Mucosa of descending colon (tissue), 3 donors: ENCODE results near the gene DMC1. TPM values are rescaled to one million over a fixed set of nuclear protein-coding genes. Genes with fewer than 3 reads are reported as not detected.
"Not testable (repeated sequence)": the region's sequence is repeated elsewhere in the genome, so short reads cannot be mapped to it uniquely, and the experiment has no call there.

Experiments used
- ATAC-seq: fragments of 200-7000 bp; cut with Tn5 transposase; one replicate; pipeline ENCODE4 v1.9.1; 2020; ENCODE audit warnings: mild to moderate bottlenecking, moderate library complexity
- DNase-seq, 3 donors: peaks; one replicate each; pipeline ENCODE4 v3.0.0-alpha.2; 2020
- H3K36me3 ChIP-seq: fragments of 200-600 bp; one replicate; pipeline ENCODE4 v1.8.0; 2021; ENCODE audit warnings: low read depth, mild to moderate bottlenecking
- H3K4me1 ChIP-seq: fragments of 200-600 bp; one replicate; pipeline ENCODE4 v1.8.0; 2021; ENCODE audit warnings: low read depth, mild to moderate bottlenecking
- H3K4me3 ChIP-seq: fragments of 200-600 bp; one replicate; pipeline ENCODE4 v1.8.0; 2021; ENCODE audit warnings: mild to moderate bottlenecking
- H3K9me3 ChIP-seq: fragments of 200-600 bp; one replicate; pipeline ENCODE4 v1.8.0; 2021; ENCODE audit warnings: mild to moderate bottlenecking
- intact Hi-C, 2 donors: fragments of 100-400 bp; cut with DNase I in 1 of 2; cut with micrococcal nuclease in 1 of 2; formaldehyde crosslinking; loops; one replicate each; pipeline versions ENCODE4 v1.11.0 to v1.11.1; 2022; cut with DNase I, micrococcal nuclease
- long read RNA-seq, 2 donors: library from polyadenylated mRNA; unstranded; transcript quantifications; one replicate each; pipeline ENCODE4 v2.0.0, GENCODE V29; 2019 to 2021
- total RNA-seq, 3 donors: library from RNA; stranded (reverse); fragmentation: NEBNext Ultra II Directional in 2 of 3; extraction: Animal tissue kit (Norgen Biotek cat#: 25700) in 2 of 3; gene quantifications; one replicate each; pipeline versions ENCODE4 v1.2.1 to v1.2.4, GENCODE V29; 2021 to 2023
- TF ChIP-seq, protein P1 (sequence below): fragments of 200-600 bp; IDR thresholded peaks from one replicate; pipeline ENCODE4 v1.8.0; 2022; ENCODE audit warnings: antibody characterized with exemption, mild to moderate bottlenecking
- donor health status: DM: no; HTN: no; CAD: no; lungs with moderate emphysema.
- donor health status: DM: no; HTN: no; CAD: no.
- donor health status: DM: no; HTN: yes; CAD: no.

Gene DMC1
- total RNA-seq = 1 to 10 TPM; 1.3 to 1.8 (median 1.7) TPM
- long read RNA-seq, donor 1 = 0 reads
- long read RNA-seq, donor 2, partial matches to known transcripts = 0 of 1 reads
- long read RNA-seq, donor 2, other reads (novel, unspliced or antisense) = 1 of 1 reads

DNA sequence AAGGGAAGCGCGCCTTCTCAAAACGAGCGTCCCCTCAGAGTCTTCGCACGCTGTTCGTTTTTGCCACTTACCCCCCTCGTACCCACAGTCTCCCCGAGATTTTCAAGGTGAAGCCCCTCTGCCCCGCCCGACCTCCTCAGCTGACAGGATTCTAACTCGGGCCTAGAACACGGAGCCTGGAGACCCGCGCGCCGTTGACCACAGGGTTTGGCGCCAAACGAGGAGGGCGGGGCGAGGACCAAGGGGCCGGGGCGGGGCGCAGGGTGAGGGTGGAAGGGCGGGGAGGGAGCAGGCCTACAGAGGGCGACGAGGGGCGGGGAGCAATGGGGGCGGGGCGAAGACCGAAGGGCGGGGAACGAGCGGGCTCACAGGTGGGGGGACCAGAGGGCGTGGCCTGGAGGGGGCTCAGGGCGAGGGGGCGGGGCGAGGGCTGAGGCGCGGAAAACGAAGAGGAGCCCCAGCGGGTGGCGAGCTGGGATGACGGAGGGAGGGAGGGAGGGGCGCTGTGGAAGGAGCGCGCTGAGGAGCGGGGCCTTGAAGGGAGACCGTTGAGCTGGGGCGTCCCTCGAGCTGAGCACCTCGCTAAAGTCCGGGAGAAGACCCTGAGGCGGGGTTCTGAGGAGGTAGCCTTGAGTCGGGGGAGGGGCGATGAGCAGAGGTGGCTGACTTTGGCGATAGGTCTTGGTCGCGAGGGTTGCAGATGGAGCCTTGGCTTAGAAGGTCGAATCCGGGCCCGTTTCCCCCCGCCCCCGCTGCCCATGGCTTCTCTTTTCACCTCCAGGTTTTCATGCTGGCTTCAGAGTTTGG lies at the start of gene DMC1:
Gene DMC1 (minus strand): TSS at position 212 of the 807 bp plus-strand sequence. CDS start 1,927 bp downstream, outside the sequence.
- ATAC-seq (peak; percentile 99), DNase-seq (peak; percentile 95 to 97 (median 96))
- TF ChIP-seq, protein P1, sequence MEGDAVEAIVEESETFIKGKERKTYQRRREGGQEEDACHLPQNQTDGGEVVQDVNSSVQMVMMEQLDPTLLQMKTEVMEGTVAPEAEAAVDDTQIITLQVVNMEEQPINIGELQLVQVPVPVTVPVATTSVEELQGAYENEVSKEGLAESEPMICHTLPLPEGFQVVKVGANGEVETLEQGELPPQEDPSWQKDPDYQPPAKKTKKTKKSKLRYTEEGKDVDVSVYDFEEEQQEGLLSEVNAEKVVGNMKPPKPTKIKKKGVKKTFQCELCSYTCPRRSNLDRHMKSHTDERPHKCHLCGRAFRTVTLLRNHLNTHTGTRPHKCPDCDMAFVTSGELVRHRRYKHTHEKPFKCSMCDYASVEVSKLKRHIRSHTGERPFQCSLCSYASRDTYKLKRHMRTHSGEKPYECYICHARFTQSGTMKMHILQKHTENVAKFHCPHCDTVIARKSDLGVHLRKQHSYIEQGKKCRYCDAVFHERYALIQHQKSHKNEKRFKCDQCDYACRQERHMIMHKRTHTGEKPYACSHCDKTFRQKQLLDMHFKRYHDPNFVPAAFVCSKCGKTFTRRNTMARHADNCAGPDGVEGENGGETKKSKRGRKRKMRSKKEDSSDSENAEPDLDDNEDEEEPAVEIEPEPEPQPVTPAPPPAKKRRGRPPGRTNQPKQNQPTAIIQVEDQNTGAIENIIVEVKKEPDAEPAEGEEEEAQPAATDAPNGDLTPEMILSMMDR = no peak
- Histone ChIP-seq H3K4me3 (peak within 1 kb of the TSS; percentile 26), H3K9me3 (no peaks in the 10 kb centered on the region), H3K4me1 (peaks cover 7% of the 10 kb centered on the region), H3K36me3 (no peaks in the 10 kb centered on the region)
- intact Hi-C loops = no loop called here

DNA sequence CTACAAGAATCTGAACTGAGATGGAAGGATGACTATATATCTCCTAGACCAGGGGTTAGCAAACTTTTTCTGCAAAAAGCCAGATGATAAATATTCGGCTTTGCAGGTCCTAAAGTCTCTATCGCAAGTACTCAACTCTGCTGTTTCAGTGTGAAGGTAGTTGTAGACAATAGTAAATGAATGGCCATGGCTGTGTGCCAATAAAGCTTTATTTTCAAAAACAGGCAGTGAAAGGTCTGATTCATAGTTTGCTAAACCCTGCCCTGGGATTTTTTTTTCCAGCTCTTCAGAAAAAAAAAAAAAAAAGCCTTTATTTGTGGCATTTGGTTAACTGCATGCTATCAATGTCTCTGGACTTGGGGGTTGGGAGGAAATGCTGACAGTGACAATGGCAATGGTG lies 48.7 kb upstream of the DMC1 start:
- no peaks in the 10 kb centered on the region for H3K36me3 ChIP-seq
- TF ChIP-seq, protein P1 = no peak
- no peaks in the 10 kb centered on the region for H3K9me3 ChIP-seq
- DNase-seq (no peak), ATAC-seq (no peak)
- no peak overlapping the region for H3K4me3 ChIP-seq
- H3K4me1 ChIP-seq = no peaks in the 10 kb centered on the region
- intact Hi-C loops = no loop called here

- no peak for ATAC-seq
- DNase-seq = no peak
Observed at GRCh38 chr22:38618258-38618657, 48.3 kb upstream of the DMC1 start.

GRCh38 chr22:38615064-38615405 lies 45.1 kb upstream of the DMC1 start:
- H3K4me3 ChIP-seq, H3K9me3 ChIP-seq, H3K36me3 ChIP-seq, DNase-seq, H3K4me1 ChIP-seq, intact Hi-C loops, ATAC-seq: not testable (repeated sequence)

More at GRCh38 chr22:38618258-38618657, 48.3 kb upstream of the DMC1 start:
- intact Hi-C loops = no loop called here
- Histone ChIP-seq H3K4me1 (no peaks in the 10 kb centered on the region), H3K36me3 (no peaks in the 10 kb centered on the region), H3K4me3 (no peak overlapping the region), H3K9me3 (no peaks in the 10 kb centered on the region)
- TF ChIP-seq, protein P1 = no peak

DNA sequence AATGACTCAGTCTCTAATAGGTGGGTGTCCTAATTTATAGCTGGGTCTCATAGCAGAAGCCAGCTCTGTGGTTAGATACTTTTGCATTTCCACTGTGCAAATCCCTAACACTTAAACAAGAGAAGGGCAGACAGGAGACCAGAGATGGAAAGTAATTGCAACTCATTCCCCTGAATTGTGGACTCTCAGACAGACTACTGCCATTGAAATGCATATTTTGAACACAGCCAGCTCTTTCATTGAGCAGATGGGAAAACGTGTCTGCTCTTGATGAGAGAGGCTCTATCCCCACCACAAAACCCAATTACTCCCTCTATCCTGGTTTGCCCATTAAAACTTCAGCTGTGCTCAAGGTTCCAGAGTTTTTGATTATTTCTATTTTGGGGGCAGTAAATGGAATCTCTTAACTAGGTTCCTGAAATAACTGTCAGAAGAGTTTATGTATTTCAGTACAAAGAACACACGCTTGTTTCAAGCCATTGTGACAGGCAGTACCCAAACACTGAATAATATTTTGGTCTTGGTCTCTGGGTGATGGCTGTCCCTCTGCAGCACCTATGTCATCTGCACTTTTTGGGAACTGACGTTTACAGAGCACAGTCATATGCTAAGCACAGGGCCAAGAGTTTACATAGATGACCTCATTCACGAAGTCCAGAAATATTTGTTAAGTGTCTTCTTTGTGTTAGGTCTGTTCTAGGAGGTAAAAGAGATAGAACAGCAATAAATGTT lies 44.5 kb upstream of the DMC1 start:
- no peak for DNase-seq
- H3K4me1 ChIP-seq = no peaks in the 10 kb centered on the region
- ATAC-seq = no peak
- TF ChIP-seq, protein P1 = no peak
- H3K4me3 ChIP-seq = no peak overlapping the region
- intact Hi-C loops = no loop called here
- H3K9me3 ChIP-seq = no peaks in the 10 kb centered on the region
- no peaks in the 10 kb centered on the region for H3K36me3 ChIP-seq

DNA sequence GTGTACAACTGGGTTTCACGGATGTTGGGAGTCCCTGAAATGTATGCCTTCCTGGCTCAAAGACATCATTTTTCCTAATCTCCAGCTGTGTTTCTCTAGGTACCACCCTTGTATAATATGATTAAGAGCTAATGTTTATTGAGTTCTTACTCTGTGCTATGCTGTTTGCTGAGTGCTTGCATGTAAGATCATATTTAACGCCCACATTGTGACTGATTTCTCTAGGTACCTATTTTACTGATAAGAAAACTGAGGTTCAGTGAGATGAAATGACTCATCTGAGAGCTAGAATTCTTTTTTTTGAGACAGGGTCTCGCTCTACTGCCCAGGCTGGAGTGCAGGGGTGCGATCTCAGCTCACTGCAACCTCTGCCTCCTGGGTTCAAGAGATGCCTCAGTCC lies 43.6 kb upstream of the DMC1 start:
- TF ChIP-seq, protein P1 = no peak
- intact Hi-C loops = no loop called here
- ATAC-seq (no peak), DNase-seq (no peak)
- no peaks in the 10 kb centered on the region for H3K4me1 ChIP-seq
- no peaks in the 10 kb centered on the region for H3K9me3 ChIP-seq
- no peaks in the 10 kb centered on the region for H3K36me3 ChIP-seq
- H3K4me3 ChIP-seq = no peak overlapping the region
